ENCODE measurements around the gene TAS2R43.
"Not testable (repeated sequence)": the region's sequence is repeated elsewhere in the genome, so short reads cannot be mapped to it uniquely, and the experiment has no call there.

The TAS2R43 gene

GRCh38 chr12:11106288-11106687 lies 14.2 kb upstream of the TAS2R43 start:
- H3K9me3 ChIP-seq (ENCODE audit: control insufficient read depth in 1 of 2, low read length in 2 of 2), result no peaks in the 10 kb centered on the region
- no peaks in the 10 kb centered on the region for H3K27me3 ChIP-seq (ENCODE audit: control insufficient read depth in 1 of 2, insufficient read depth in 2 of 2, low read length in 2 of 2)
- no peak overlapping the region for H3K27ac ChIP-seq (ENCODE audit: low read depth, low read length)

DNA sequence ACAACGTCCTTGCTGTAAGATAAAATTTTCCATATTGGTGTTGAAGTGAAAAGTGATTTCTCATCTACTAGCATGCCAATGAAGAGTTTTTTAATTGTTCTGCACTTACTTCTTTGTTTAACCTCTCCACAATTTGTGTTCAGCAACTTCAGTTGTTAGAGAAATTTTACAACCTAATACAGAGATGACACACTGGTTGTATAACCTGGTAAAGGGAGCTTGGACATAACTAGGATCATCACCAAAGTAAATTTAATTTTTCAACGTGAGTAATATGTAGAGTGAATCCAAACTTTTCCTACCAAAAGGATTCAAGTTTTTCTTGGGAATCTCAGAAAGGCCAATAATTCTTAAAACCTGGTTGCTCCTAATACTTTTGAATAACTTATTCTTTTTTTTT lies 13.4 kb upstream of the TAS2R43 start:
- Histone ChIP-seq H3K36me3 (ENCODE audit: control insufficient read depth in 1 of 2, insufficient read depth in 2 of 2, low read length in 2 of 2) (no peaks in the 10 kb centered on the region), H3K4me1 (ENCODE audit: control insufficient read depth in 1 of 2, insufficient read depth in 2 of 2, low read length in 2 of 2) (no peaks in the 10 kb centered on the region), H3K4me3 (ENCODE audit: low read depth in 1 of 2, low read length in 2 of 2) (no peak overlapping the region), H3K27me3 (ENCODE audit: control insufficient read depth in 1 of 2, insufficient read depth in 2 of 2, low read length in 2 of 2) (no peaks in the 10 kb centered on the region), H3K9ac (ENCODE audit: low read depth in 1 of 2, low read length in 2 of 2) (no peak overlapping the region), H3K27ac (ENCODE audit: low read depth, low read length) (no peak overlapping the region), H3K9me3 (ENCODE audit: control insufficient read depth in 1 of 2, low read length in 2 of 2) (no peaks in the 10 kb centered on the region)

More at GRCh38 chr12:11106288-11106687, 14.2 kb upstream of the TAS2R43 start:
- H3K4me3 ChIP-seq (ENCODE audit: low read depth in 1 of 2, low read length in 2 of 2), result no peak overlapping the region
- no peaks in the 10 kb centered on the region for H3K4me1 ChIP-seq (ENCODE audit: control insufficient read depth in 1 of 2, insufficient read depth in 2 of 2, low read length in 2 of 2)
- H3K36me3 ChIP-seq (ENCODE audit: control insufficient read depth in 1 of 2, insufficient read depth in 2 of 2, low read length in 2 of 2), result no peaks in the 10 kb centered on the region
- no peak overlapping the region for H3K9ac ChIP-seq (ENCODE audit: low read depth in 1 of 2, low read length in 2 of 2)

- not testable (repeated sequence) for H3K4me3 ChIP-seq (ENCODE audit: low read depth in 1 of 2, low read length in 2 of 2); H3K36me3 ChIP-seq (ENCODE audit: control insufficient read depth in 1 of 2, insufficient read depth in 2 of 2, low read length in 2 of 2); H3K27ac ChIP-seq (ENCODE audit: low read depth, low read length); H3K9ac ChIP-seq (ENCODE audit: low read depth in 1 of 2, low read length in 2 of 2); H3K4me1 ChIP-seq (ENCODE audit: control insufficient read depth in 1 of 2, insufficient read depth in 2 of 2, low read length in 2 of 2); H3K9me3 ChIP-seq (ENCODE audit: control insufficient read depth in 1 of 2, low read length in 2 of 2); H3K27me3 ChIP-seq (ENCODE audit: control insufficient read depth in 1 of 2, insufficient read depth in 2 of 2, low read length in 2 of 2)
These were observed 2.8 kb upstream of the TAS2R43 start for GRCh38 chr12:11094910-11095309.

GRCh38 chr12:11089246-11089645 lies 2.9 kb downstream of the TAS2R43 start:
- H3K9ac ChIP-seq (ENCODE audit: low read depth in 1 of 2, low read length in 2 of 2), result no peak overlapping the region
- no peaks in the 10 kb centered on the region for H3K4me1 ChIP-seq (ENCODE audit: control insufficient read depth in 1 of 2, insufficient read depth in 2 of 2, low read length in 2 of 2)
- H3K9me3 ChIP-seq (ENCODE audit: control insufficient read depth in 1 of 2, low read length in 2 of 2), result no peaks in the 10 kb centered on the region
- no peak overlapping the region for H3K4me3 ChIP-seq (ENCODE audit: low read depth in 1 of 2, low read length in 2 of 2)
- H3K27ac ChIP-seq (ENCODE audit: low read depth, low read length), result no peak overlapping the region
- H3K27me3 ChIP-seq (ENCODE audit: control insufficient read depth in 1 of 2, insufficient read depth in 2 of 2, low read length in 2 of 2), result no peaks in the 10 kb centered on the region
- H3K36me3 ChIP-seq (ENCODE audit: control insufficient read depth in 1 of 2, insufficient read depth in 2 of 2, low read length in 2 of 2), result no peaks in the 10 kb centered on the region

DNA sequence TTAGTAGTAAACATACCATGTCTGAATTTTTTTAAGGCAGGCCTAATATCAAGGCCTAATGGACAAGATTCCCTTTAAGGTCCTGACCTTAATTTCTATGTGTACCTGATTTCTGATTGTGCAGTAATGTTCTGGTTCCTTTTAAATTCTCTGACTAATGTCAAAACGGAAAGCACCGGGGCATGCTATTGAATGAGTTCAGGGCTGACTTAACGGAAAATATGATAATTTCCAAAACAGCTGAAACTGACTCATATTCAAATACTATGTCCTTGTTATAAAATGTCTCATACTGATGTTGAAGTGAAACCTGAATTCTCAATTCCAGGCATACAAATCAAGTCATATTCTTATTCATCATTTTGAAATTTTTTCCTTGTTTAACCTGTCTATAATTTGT lies 6.7 kb downstream of the TAS2R43 start:
- Histone ChIP-seq H3K27me3 (ENCODE audit: control insufficient read depth in 1 of 2, insufficient read depth in 2 of 2, low read length in 2 of 2) (no peaks in the 10 kb centered on the region), H3K36me3 (ENCODE audit: control insufficient read depth in 1 of 2, insufficient read depth in 2 of 2, low read length in 2 of 2) (no peaks in the 10 kb centered on the region), H3K4me1 (ENCODE audit: control insufficient read depth in 1 of 2, insufficient read depth in 2 of 2, low read length in 2 of 2) (no peaks in the 10 kb centered on the region)

DNA sequence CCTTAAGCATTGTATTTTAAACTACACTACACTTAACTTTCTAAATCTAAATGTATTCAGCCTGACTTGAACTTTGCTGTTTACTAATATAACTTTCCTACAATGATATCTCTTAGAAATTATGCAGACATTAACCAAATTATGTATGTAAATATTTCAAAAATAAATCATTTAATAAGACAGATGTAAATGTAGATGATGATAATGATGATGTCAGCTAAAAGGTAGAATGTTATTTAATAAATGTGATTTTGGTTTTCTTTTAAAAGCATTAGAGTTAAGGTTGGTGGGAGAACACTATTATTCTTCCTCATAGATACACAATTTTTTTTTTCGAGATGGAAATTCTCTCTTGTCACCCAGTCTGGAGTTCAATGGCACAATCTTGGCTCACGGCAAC lies 10.1 kb downstream of the TAS2R43 start:
- Histone ChIP-seq H3K9ac (ENCODE audit: low read depth in 1 of 2, low read length in 2 of 2) (no peak overlapping the region), H3K27me3 (ENCODE audit: control insufficient read depth in 1 of 2, insufficient read depth in 2 of 2, low read length in 2 of 2) (no peaks in the 10 kb centered on the region), H3K27ac (ENCODE audit: low read depth, low read length) (no peak overlapping the region), H3K4me3 (ENCODE audit: low read depth in 1 of 2, low read length in 2 of 2) (no peak overlapping the region), H3K4me1 (ENCODE audit: control insufficient read depth in 1 of 2, insufficient read depth in 2 of 2, low read length in 2 of 2) (no peaks in the 10 kb centered on the region), H3K36me3 (ENCODE audit: control insufficient read depth in 1 of 2, insufficient read depth in 2 of 2, low read length in 2 of 2) (no peaks in the 10 kb centered on the region), H3K9me3 (ENCODE audit: control insufficient read depth in 1 of 2, low read length in 2 of 2) (peaks cover 0 to 14% of the 10 kb centered on the region in 2 donors)

More for the DNA sequence above, 6.7 kb downstream of the TAS2R43 start:
- Histone ChIP-seq H3K4me3 (ENCODE audit: low read depth in 1 of 2, low read length in 2 of 2) (no peak overlapping the region), H3K27ac (ENCODE audit: low read depth, low read length) (no peak overlapping the region), H3K9me3 (ENCODE audit: control insufficient read depth in 1 of 2, low read length in 2 of 2) (peaks cover 0 to 14% of the 10 kb centered on the region in 2 donors), H3K9ac (ENCODE audit: low read depth in 1 of 2, low read length in 2 of 2) (no peak overlapping the region)

- Histone ChIP-seq H3K36me3 (ENCODE audit: control insufficient read depth in 1 of 2, insufficient read depth in 2 of 2, low read length in 2 of 2) (no peaks in the 10 kb centered on the region), H3K9ac (ENCODE audit: low read depth in 1 of 2, low read length in 2 of 2) (no peak overlapping the region), H3K4me3 (ENCODE audit: low read depth in 1 of 2, low read length in 2 of 2) (no peak overlapping the region), H3K9me3 (ENCODE audit: control insufficient read depth in 1 of 2, low read length in 2 of 2) (peaks cover 0 to 9% of the 10 kb centered on the region in 2 donors), H3K4me1 (ENCODE audit: control insufficient read depth in 1 of 2, insufficient read depth in 2 of 2, low read length in 2 of 2) (no peaks in the 10 kb centered on the region), H3K27me3 (ENCODE audit: control insufficient read depth in 1 of 2, insufficient read depth in 2 of 2, low read length in 2 of 2) (no peaks in the 10 kb centered on the region), H3K27ac (ENCODE audit: low read depth, low read length) (no peak overlapping the region)
These were observed 13.9 kb downstream of the TAS2R43 start for GRCh38 chr12:11078246-11078645.

DNA sequence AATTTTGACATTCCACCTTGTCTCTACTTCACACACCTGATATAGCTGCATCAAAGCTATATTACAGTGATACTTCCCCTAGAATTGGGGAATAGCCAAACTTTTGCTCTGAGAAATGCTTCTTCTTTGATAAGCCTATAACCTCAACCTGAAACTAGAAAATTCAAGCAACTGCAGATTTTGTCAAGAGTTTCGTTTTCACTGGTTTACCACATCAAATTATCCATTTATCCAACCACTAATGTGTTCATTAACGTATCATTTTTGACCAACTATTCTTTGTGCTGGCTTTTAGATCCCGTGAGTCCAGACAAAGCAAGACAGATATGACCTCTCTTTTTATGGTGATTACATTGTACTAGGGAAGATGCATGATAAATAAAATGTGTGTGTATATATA lies 16.5 kb downstream of the TAS2R43 start:
- Histone ChIP-seq H3K27me3 (ENCODE audit: control insufficient read depth in 1 of 2, insufficient read depth in 2 of 2, low read length in 2 of 2) (no peaks in the 10 kb centered on the region), H3K9me3 (ENCODE audit: control insufficient read depth in 1 of 2, low read length in 2 of 2) (no peaks in the 10 kb centered on the region), H3K9ac (ENCODE audit: low read depth in 1 of 2, low read length in 2 of 2) (no peak overlapping the region), H3K4me1 (ENCODE audit: control insufficient read depth in 1 of 2, insufficient read depth in 2 of 2, low read length in 2 of 2) (peaks cover 0 to 4% of the 10 kb centered on the region in 2 donors), H3K27ac (ENCODE audit: low read depth, low read length) (no peak overlapping the region), H3K36me3 (ENCODE audit: control insufficient read depth in 1 of 2, insufficient read depth in 2 of 2, low read length in 2 of 2) (no peaks in the 10 kb centered on the region), H3K4me3 (ENCODE audit: low read depth in 1 of 2, low read length in 2 of 2) (no peak overlapping the region)

DNA sequence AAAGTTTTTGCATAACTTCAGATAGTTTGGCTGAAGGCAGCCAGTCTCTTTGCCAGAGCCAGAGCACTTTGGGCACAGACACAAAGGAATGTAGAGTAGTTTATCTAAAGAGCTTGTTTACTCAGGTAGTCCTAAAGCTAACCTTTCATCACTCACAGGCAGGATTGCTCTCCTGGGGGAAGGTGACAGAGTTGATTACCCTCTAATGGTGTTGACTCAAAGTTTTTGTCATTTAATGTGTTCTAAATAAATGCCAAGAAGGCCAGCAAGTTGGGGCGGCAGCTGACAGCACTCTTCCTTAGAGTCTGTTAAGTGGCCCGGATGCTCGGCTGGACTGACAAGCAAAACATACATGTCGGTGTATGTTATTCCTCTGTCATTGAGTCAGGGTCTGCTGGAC lies 20.7 kb downstream of the TAS2R43 start:
- no peaks in the 10 kb centered on the region for H3K9me3 ChIP-seq (ENCODE audit: control insufficient read depth in 1 of 2, low read length in 2 of 2)
- H3K27me3 ChIP-seq (ENCODE audit: control insufficient read depth in 1 of 2, insufficient read depth in 2 of 2, low read length in 2 of 2), result no peaks in the 10 kb centered on the region
- H3K9ac ChIP-seq (ENCODE audit: low read depth in 1 of 2, low read length in 2 of 2), result no peak overlapping the region
- no peak overlapping the region for H3K4me3 ChIP-seq (ENCODE audit: low read depth in 1 of 2, low read length in 2 of 2)
- H3K27ac ChIP-seq (ENCODE audit: low read depth, low read length), result no peak overlapping the region
- peaks cover 0 to 4% of the 10 kb centered on the region in 2 donors for H3K4me1 ChIP-seq (ENCODE audit: control insufficient read depth in 1 of 2, insufficient read depth in 2 of 2, low read length in 2 of 2)
- no peaks in the 10 kb centered on the region for H3K36me3 ChIP-seq (ENCODE audit: control insufficient read depth in 1 of 2, insufficient read depth in 2 of 2, low read length in 2 of 2)

DNA sequence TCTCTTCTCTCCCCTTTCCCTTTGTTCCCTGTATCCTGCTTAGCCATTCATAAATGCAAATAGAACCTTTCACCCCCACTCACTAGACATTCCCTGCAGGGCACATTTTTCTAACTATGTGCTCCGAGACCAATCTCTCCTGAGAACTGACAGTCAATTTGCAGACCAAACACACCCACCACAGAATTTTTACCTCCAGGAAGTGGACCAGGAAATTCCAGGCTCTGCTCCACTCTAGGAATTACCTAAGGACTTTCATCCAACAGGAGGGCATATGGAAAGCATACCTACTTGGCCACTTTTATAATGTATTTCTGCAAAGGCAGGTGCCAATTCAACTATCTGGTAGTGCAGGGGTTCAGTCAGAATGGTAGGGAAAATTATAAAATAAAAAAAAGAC lies 21.1 kb downstream of the TAS2R43 start:
- H3K27ac ChIP-seq (ENCODE audit: low read depth, low read length), result no peak overlapping the region
- no peaks in the 10 kb centered on the region for H3K9me3 ChIP-seq (ENCODE audit: control insufficient read depth in 1 of 2, low read length in 2 of 2)
- no peak overlapping the region for H3K9ac ChIP-seq (ENCODE audit: low read depth in 1 of 2, low read length in 2 of 2)
- H3K4me1 ChIP-seq (ENCODE audit: control insufficient read depth in 1 of 2, insufficient read depth in 2 of 2, low read length in 2 of 2), result peaks cover 0 to 4% of the 10 kb centered on the region in 2 donors
- no peaks in the 10 kb centered on the region for H3K27me3 ChIP-seq (ENCODE audit: control insufficient read depth in 1 of 2, insufficient read depth in 2 of 2, low read length in 2 of 2)
- H3K4me3 ChIP-seq (ENCODE audit: low read depth in 1 of 2, low read length in 2 of 2), result no peak overlapping the region
- no peaks in the 10 kb centered on the region for H3K36me3 ChIP-seq (ENCODE audit: control insufficient read depth in 1 of 2, insufficient read depth in 2 of 2, low read length in 2 of 2)

DNA sequence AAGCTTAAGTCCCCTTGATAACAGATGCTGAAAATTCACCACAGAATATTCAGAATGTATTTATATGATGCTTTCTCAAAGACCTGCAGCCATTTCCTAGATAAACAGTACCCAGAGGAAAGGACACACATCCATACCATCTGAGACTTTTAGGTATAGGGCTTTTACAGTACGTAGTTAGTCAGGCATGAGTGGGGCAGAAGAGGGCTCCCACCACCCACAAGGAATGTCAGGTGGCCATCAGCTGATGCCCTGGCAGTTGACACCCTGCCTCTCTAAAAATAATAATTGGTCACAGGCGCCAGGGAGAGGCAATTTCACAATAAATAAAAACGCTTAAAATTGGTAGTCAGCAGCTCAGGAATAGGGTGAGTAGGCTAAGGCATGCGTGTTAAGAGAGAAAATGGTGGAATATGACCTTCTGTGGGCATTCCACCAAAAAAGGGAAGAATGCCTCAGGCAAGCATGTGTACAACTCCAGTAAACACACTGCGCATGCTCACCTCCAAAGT lies 22.2 kb downstream of the TAS2R43 start:
- Histone ChIP-seq H3K4me1 (ENCODE audit: control insufficient read depth in 1 of 2, insufficient read depth in 2 of 2, low read length in 2 of 2) (peaks cover 0 to 4% of the 10 kb centered on the region in 2 donors), H3K9ac (ENCODE audit: low read depth in 1 of 2, low read length in 2 of 2) (no peak overlapping the region), H3K27ac (ENCODE audit: low read depth, low read length) (no peak overlapping the region), H3K36me3 (ENCODE audit: control insufficient read depth in 1 of 2, insufficient read depth in 2 of 2, low read length in 2 of 2) (no peaks in the 10 kb centered on the region), H3K9me3 (ENCODE audit: control insufficient read depth in 1 of 2, low read length in 2 of 2) (no peaks in the 10 kb centered on the region), H3K4me3 (ENCODE audit: low read depth in 1 of 2, low read length in 2 of 2) (no peak overlapping the region), H3K27me3 (ENCODE audit: control insufficient read depth in 1 of 2, insufficient read depth in 2 of 2, low read length in 2 of 2) (no peaks in the 10 kb centered on the region)

All from duodenal mucosa (tissue), 2 donors.